ENCODE data around the gene EMC9.

Gene EMC9

DNA sequence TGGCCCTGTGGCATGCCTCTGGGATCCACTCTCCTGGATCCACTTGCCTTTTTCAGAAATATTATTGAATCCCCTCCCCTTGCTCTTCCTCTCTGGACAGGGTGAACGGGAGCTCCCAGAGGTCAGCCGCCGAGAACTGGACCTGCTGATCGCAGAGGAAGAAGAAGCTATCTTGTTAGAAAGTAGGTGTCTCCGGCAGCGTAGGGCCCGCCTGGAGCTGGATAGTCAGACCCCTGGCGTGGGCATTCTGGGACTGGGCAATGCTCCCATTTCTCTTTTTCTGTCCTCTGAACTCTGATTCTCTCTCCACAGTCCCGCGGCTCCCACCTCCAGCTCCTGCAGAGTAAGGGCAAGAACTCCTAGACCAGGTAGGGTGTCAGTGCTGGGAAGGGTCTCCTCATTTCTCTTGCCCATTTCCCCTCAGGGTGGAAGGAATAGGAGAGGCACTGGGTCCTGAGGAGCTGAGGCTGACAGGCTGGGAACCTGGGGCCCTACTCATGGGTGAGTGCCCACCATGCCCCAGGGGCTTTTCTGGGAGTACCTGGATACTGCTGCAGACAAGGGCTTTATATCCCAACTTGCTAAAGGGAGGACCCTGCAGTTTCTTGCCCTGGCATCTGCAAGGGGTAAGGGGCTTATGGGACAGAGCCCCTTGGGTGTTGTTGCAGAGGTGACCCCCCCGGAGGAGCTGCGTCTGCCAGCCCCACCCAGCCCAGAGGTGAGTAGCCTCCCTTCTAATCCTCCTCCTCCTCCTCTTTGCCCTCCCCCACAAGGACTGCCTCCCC, 35.8 kb upstream of the EMC9 start:
- DNase-seq, result no peak

GRCh38 chr14:24176599-24176998, 35.2 kb upstream of the EMC9 start:
- no peak for DNase-seq

DNA sequence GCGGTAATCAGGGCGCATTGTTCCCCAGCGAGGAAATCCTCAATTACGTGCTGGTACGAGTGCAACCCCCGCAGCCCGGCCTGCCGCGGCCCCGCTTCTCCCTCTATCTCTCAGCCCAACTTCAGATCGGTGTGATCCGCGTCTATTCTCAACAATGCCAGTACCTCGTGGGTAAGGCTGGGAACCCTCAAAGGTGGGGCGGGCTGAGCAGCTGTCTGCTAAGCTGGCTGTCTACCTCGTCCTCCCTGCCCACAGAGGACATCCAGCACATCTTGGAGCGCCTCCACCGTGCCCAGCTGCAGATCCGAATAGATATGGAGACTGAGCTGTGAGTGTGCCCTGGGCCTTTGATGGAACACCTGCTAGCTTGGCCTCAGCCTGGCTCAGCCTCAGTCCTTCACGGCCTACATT, 31.5 kb upstream of the EMC9 start:
- no peak for DNase-seq

- no peak for DNase-seq
Measured at GRCh38 chr14:24172261-24172860, 31.0 kb upstream of the EMC9 start.

DNA sequence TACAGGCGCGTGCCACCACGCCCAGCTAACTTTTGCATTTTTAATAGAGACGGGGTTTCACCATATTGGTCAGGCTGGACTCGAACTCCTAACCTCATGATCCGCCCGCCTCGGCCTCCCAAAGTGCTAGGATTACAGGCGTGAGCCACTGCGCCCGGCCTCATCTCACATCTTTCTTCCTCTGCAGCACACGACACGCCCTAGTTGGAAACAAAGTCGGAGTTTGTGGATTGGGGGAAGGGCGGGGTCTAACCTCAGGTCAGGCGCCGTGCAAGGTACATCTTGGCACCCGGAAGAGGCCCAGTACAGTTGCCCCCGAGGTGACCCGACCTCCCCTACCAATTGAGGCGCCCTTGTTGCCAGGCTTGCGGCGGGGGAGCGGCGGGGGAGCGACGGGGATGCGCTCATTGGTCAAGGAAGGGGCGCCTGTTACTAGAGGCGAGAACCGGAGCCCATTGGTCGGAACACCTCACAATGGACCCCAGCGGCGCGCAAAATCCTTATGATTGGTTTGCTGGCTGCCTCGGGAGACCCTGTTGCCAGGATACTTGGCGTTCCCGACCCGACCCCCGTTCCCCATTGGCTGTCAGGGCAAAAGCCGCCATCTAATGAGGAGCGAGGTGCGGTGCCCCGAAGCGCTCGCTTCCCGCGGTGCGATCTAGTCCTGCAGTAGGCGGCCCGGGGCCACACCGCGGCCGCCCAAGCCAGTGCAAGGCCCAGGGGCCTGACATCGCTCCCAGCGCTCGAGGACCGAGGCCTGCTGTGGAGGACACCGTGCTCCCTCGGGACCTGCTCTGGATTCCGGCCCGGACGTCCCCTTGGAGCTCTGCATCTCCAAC, 30.2 kb upstream of the EMC9 start, which contains the start of gene REC8:
REC8 (plus strand) TSS at position 659 of the 839 bp plus-strand sequence. CDS start 473 bp downstream, outside the sequence.
- DNase-seq, result peak; percentile 100

GRCh38 chr14:24167469-24168114, 26.2 kb upstream of the EMC9 start:
- DNase-seq, result no peak

- no peak for DNase-seq
Measured at GRCh38 chr14:24165785-24166184, 24.4 kb upstream of the EMC9 start.

DNA sequence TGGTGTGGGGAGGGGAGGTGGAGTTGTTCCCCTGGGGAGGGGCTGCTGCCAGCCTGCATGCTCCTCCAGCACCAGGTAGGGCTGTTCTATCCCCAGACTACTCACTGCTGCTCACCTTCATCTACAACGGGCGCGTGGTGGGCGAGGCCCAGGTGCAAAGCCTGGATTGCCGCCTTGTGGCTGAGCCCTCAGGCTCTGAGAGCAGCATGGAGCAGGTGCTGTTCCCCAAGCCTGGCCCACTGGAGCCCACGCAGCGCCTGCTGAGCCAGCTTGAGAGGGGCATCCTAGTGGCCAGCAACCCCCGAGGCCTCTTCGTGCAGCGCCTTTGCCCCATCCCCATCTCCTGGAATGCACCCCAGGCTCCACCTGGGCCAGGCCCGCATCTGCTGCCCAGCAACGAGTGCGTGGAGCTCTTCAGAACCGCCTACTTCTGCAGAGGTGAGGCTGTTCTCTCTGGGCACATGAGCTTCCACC, 23.2 kb upstream of the EMC9 start:
- DNase-seq, result no peak

DNA sequence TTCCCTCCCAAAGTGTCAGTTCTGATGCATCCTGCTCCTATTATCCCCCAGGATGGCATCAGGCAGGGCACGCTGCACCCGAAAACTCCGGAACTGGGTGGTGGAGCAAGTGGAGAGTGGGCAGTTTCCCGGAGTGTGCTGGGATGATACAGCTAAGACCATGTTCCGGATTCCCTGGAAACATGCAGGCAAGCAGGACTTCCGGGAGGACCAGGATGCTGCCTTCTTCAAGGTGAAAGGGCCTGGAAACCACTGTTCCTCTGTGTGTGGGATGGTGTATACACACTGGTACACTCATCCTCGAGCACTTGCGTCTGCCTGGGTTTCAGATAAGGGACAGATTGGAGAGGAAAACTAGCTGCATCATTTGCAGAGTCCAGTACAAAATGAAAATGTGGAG, 20.7 kb upstream of the EMC9 start:
- no peak for DNase-seq

GRCh38 chr14:24160850-24161804, 19.7 kb upstream of the EMC9 start, which contains the start of gene IRF9:
TSS of gene IRF9 (plus strand) at chr14:24161265. CDS start at chr14:24162145, 880 bp downstream.
- peak; percentile 90 for DNase-seq

GRCh38 chr14:24160499-24160849, 19.1 kb upstream of the EMC9 start:
- DNase-seq, result no peak

DNA sequence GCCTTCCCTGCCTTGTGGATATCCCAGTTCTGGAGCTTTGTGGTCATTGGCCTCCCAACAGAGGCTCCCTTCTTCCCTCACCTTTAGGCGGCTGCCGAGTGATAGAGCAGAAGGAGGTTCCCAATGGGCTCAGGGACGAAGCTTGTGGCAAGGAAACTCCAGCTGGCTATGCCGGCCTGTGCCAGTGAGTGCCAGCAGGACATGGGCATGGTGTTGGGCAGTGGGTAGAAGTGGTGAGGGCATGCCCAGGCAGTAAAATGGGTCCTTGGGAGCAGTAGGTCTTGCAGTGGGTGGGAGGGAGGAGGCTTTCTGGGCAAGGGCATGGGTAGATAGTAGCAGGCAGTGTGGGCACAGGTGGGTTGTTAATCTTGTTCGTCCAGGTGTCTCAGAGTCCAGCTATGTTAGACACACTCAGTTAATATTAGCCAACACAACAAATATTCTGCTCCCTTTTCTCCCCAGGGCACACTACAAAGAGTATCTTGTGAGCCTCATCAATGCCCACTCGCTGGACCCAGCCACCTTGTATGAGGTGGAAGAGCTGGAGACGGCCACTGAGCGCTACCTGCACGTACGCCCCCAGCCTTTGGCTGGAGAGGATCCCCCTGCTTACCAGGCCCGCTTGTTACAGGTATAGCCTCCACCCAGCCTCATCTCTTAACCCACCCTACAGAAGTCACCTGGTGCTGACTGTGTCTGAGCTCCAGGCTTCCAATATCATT, 18.5 kb upstream of the EMC9 start:
- no peak for DNase-seq

DNA sequence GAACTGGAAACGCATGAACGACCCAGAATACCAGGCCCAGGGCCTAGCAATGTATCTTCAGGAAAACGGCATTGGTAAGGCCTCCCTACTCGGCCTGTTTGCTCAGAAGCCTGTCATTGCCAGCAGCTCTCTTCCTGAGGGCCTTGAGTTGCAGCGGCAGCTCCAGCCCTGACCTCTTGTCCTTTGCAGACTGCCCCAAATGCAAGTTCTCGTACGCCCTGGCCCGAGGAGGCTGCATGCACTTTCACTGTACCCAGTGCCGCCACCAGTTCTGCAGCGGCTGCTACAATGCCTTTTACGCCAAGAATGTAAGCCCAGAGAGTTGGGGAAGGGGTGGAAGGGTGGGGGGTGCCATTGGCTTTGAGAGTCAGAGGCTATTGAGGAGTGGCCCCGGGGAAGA, 15.9 kb upstream of the EMC9 start:
- DNase-seq, result no peak

- no peak for DNase-seq
Measured at GRCh38 chr14:24156840-24157239, 15.4 kb upstream of the EMC9 start.

DNA sequence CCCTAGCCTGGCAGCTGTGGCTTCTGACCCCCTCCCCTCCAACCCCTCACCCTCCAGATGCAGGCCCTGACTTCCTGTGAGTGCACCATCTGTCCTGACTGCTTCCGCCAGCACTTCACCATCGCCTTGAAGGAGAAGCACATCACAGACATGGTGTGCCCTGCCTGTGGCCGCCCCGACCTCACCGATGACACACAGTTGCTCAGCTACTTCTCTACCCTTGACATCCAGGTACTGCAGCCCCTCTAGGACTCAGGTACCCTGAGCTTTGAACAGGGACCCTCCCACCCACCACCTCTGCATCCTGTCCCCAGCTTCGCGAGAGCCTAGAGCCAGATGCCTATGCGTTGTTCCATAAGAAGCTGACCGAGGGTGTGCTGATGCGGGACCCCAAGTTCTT, 13.7 kb upstream of the EMC9 start:
- DNase-seq, result peak; percentile 34

DNA sequence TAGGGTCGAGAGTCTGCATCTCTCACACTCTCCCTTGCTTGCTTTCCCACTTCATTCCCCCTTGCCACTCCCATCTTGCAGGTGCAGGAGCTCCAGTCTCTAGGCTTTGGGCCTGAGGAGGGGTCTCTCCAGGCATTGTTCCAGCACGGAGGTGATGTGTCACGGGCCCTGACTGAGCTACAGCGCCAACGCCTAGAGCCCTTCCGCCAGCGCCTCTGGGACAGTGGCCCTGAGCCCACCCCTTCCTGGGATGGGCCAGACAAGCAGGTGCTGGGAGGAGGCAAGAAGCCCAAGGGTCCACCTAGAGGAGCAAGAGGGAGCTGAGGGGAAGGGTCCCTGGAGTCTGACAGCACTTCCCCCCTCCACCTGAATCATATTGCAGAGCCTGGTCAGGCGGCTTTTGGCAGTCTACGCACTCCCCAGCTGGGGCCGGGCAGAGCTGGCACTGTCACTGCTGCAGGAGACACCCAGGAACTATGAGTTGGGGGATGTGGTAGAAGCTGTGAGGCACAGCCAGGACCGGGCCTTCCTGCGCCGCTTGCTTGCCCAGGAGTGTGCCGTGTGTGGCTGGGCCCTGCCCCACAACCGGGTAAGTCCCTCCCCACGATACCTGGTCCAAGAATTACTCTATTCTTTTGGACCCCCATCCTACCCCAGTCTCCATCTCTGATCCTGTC, 10.2 kb upstream of the EMC9 start:
- no peak for DNase-seq

DNA sequence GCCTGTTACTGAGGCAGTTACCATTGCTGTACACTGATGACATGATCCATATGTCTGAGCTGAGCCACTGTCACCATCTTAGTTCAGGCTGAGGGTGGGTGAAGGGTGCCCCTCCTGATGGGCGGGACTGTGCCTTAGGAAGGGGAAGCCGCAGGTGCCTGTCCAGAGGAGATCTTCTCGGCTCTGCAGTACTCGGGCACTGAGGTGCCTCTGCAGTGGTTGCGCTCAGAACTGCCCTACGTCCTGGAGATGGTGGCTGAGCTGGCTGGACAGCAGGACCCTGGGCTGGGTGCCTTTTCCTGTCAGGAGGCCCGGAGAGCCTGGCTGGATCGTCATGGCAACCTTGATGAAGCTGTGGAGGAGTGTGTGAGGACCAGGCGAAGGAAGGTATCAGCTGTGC, 9.6 kb upstream of the EMC9 start:
- DNase-seq, result no peak

GRCh38 chr14:24150567-24150966, 9.2 kb upstream of the EMC9 start:
- DNase-seq, result no peak

DNA sequence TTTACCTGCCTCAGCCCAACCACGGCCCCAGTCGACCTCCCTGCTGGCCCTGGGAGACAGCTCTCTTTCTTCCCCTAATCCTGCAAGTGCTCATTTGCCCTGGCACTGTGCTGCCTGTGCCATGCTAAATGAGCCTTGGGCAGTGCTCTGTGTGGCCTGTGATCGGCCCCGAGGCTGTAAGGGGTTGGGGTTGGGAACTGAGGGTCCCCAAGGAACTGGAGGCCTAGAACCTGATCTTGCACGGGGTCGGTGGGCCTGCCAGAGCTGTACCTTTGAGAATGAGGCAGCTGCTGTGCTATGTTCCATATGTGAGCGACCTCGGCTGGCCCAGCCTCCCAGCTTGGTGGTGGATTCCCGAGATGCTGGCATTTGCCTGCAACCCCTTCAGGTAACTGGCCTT, 8.7 kb upstream of the EMC9 start:
- no peak for DNase-seq

- DNase-seq, result no peak
Measured at GRCh38 chr14:24149302-24149969, 8.0 kb upstream of the EMC9 start.

All from NCI-H524 treated with DMSO at 0.1 percent for 48 hours (cell line).